PC-9 (cell line): ENCODE data around the gene MCTP2. TPM values are rescaled to one million over a fixed set of nuclear protein-coding genes. Genes with fewer than 3 reads are reported as not detected.

Experiments used
- BruUV-seq: library from RNA; stranded (reverse); fragments of 400-500 nt; replicated peaks from 2 replicates; lab custom pipeline; 2021; lab: Mats Ljungman, UMichigan
- CTCF ChIA-PET: fragments of 300-600 bp; sonication (Branson Sonifier 250); formaldehyde crosslinking; loops from one replicate; lab custom pipeline; 2022; ENCODE audit warnings: antibody characterized with exemption; lab: Charles Lee
- POLR2A ChIA-PET: fragments of 300-600 bp; sonication (Branson Sonifier 250); formaldehyde crosslinking; loops from one replicate; lab custom pipeline; 2022; ENCODE audit warnings: antibody characterized with exemption; ENCODE audit not compliant: unreplicated experiment; lab: Charles Lee
- DNase-seq, 2 experiments: peaks; one replicate each; pipeline versions ENCODE4 v3.0.0 to v3.0.0-alpha.2; 2015 to 2022; ENCODE audit warnings: mixed read lengths in 1 of 2
- H2AFZ ChIP-seq: fragments of 200-600 bp; sonication (generic); 2 replicates; pipeline ENCODE4 v1.8.1; 2017; ENCODE audit warnings: antibody characterized with exemption
- H3F3A ChIP-seq: fragments of 200-600 bp; sonication (generic); 2 replicates; pipeline ENCODE4 v1.8.1; 2017; ENCODE audit warnings: antibody characterized with exemption, mild to moderate bottlenecking, low read depth; ENCODE audit not compliant: insufficient read depth
- H3K27ac ChIP-seq: fragments of 200-600 bp; sonication (generic); 2 replicates; pipeline ENCODE4 v1.6.1; 2016; ENCODE audit warnings: mixed run types
- H3K27me3 ChIP-seq: fragments of 200-600 bp; sonication (generic); 2 replicates; pipeline ENCODE4 v1.6.1; 2016; ENCODE audit warnings: low read depth, mixed run types; ENCODE audit not compliant: insufficient read depth
- H3K36me3 ChIP-seq: fragments of 200-600 bp; sonication (generic); 2 replicates; pipeline ENCODE4 v1.6.1; 2016; ENCODE audit warnings: low read depth, mixed run types
- H3K4me1 ChIP-seq: fragments of 200-600 bp; sonication (generic); replicated peaks from 2 replicates; pipeline ENCODE4 v1.6.1; 2016; ENCODE audit warnings: mixed run types; ENCODE audit not compliant: insufficient read depth
- H3K4me2 ChIP-seq: fragments of 200-600 bp; sonication (generic); 2 replicates; pipeline ENCODE4 v1.6.1; 2017; ENCODE audit warnings: mixed run types
- H3K4me3 ChIP-seq: fragments of 200-600 bp; sonication (generic); 2 replicates; pipeline ENCODE4 v1.6.1; 2016; ENCODE audit warnings: mixed run types
- H3K79me2 ChIP-seq: fragments of 200-600 bp; sonication (generic); 2 replicates; pipeline ENCODE4 v1.6.1; 2017; ENCODE audit warnings: low read depth, mixed run types
- H3K9me2 ChIP-seq: fragments of 200-600 bp; sonication (generic); 2 replicates; pipeline ENCODE4 v1.8.1; 2017; ENCODE audit warnings: mild to moderate bottlenecking; ENCODE audit not compliant: insufficient read depth
- H3K9me3 ChIP-seq: fragments of 200-600 bp; sonication (generic); 2 replicates; pipeline ENCODE4 v1.8.1; 2016; ENCODE audit warnings: low read depth; ENCODE audit not compliant: insufficient read depth
- H4K20me1 ChIP-seq: fragments of 200-600 bp; sonication (generic); 2 replicates; pipeline ENCODE4 v1.8.1; 2017; ENCODE audit not compliant: insufficient read depth
- EZH2 ChIP-seq: fragments of 200-600 bp; sonication (generic); IDR thresholded peaks from 2 replicates; pipeline ENCODE4 v1.8.0; 2017; ENCODE audit warnings: antibody characterized with exemption, low read depth
- intact Hi-C: fragments of 100-400 bp; cut with micrococcal nuclease; formaldehyde crosslinking; loops from one replicate; pipeline ENCODE4 v1.10.0; 2022; ENCODE audit not compliant: unreplicated experiment
- total RNA-seq: library from RNA; stranded (reverse); gene quantifications from 2 replicates; pipeline ENCODE4 v1.2.3, GENCODE V29; 2021
- TF ChIP-seq, protein P1 (sequence below): fragments of 200-600 bp; sonication (generic); conservative IDR thresholded peaks from 2 replicates; pipeline ENCODE4 v1.6.1; 2017; ENCODE audit warnings: mixed run types, antibody characterized with exemption, mild to moderate bottlenecking, moderate library complexity

Gene MCTP2
- total RNA-seq, 1 experiment from 2014 or later, result 5.7 TPM

DNA sequence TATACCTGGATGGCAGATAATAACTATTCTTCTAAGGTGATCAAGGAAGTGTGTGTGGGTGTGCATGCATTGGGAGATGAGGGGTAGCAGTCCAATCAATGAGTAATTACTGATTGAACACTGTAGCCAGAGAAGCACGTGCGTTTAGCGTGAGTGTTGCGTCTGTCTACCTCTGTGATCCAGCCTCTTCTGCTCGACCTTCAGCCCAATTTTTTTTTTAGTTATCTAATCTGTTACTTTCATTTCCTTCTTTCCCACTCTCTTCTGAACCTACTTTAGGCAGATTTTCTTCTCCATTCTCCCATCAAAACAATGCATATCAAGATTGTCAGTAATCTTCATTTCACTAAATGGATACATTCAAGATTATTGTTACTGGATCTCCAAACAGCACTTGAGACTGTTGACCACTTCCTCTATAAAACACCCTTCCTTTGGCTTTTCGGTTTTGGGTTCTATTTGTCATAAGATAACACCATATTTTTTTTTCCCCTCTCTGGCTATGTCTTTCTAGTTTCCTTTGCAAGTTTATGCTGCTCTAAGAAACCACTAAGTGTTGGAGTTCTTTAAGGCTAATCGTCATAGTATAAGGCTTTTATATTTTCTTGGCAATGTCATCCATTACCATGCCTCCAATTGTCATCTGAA is 41.0 kb downstream of the MCTP2 start:
- no peaks in the 10 kb centered on the region for H3F3A ChIP-seq
- TF ChIP-seq EZH2, result no peak
- TF ChIP-seq, protein P1, sequence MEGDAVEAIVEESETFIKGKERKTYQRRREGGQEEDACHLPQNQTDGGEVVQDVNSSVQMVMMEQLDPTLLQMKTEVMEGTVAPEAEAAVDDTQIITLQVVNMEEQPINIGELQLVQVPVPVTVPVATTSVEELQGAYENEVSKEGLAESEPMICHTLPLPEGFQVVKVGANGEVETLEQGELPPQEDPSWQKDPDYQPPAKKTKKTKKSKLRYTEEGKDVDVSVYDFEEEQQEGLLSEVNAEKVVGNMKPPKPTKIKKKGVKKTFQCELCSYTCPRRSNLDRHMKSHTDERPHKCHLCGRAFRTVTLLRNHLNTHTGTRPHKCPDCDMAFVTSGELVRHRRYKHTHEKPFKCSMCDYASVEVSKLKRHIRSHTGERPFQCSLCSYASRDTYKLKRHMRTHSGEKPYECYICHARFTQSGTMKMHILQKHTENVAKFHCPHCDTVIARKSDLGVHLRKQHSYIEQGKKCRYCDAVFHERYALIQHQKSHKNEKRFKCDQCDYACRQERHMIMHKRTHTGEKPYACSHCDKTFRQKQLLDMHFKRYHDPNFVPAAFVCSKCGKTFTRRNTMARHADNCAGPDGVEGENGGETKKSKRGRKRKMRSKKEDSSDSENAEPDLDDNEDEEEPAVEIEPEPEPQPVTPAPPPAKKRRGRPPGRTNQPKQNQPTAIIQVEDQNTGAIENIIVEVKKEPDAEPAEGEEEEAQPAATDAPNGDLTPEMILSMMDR, result no peak
- intact Hi-C loops, result no loop called here
- BruUV-seq, result no TSS peak
- CTCF ChIA-PET, result no interaction called here
- no peak overlapping the region for H3K4me2 ChIP-seq
- H3K27me3 ChIP-seq, result no peaks in the 10 kb centered on the region
- H3K4me3 ChIP-seq, result no peak overlapping the region
- DNase-seq, result no peak
- no peaks in the 10 kb centered on the region for H3K36me3 ChIP-seq
- H3K4me1 ChIP-seq, result no peaks in the 10 kb centered on the region
- POLR2A ChIA-PET, result no interaction called here
- H3K9me2 ChIP-seq, result no peaks in the 10 kb centered on the region
- H3K79me2 ChIP-seq, result no peaks in the 10 kb centered on the region
- no peak overlapping the region for H2AFZ ChIP-seq
- H3K27ac ChIP-seq, result no peak overlapping the region
- no peaks in the 10 kb centered on the region for H3K9me3 ChIP-seq
- H4K20me1 ChIP-seq, result no peaks in the 10 kb centered on the region; the same call in 1 of the 2 replicates

GRCh38 chr15:94273826-94274225 is 42.5 kb downstream of the MCTP2 start:
- Histone ChIP-seq H3K4me2 (no peak overlapping the region), H3K4me1 (no peaks in the 10 kb centered on the region), H3K4me3 (no peak overlapping the region), H3K27ac (no peak overlapping the region), H2AFZ (no peak overlapping the region), H3K79me2 (no peaks in the 10 kb centered on the region), H4K20me1 (no peaks in the 10 kb centered on the region; the same call in 1 of the 2 replicates), H3K9me2 (no peaks in the 10 kb centered on the region), H3F3A (no peaks in the 10 kb centered on the region), H3K36me3 (no peaks in the 10 kb centered on the region), H3K27me3 (no peaks in the 10 kb centered on the region), H3K9me3 (no peaks in the 10 kb centered on the region)
- no peak for DNase-seq
- POLR2A ChIA-PET, result no interaction called here
- no TSS peak for BruUV-seq
- intact Hi-C loops, result no loop called here
- TF ChIP-seq, protein P1, result no peak
- no peak for TF ChIP-seq EZH2
- CTCF ChIA-PET, result no interaction called here

GRCh38 chr15:94274745-94275144 is 43.4 kb downstream of the MCTP2 start:
- no TSS peak for BruUV-seq
- no peaks in the 10 kb centered on the region for H3K27me3 ChIP-seq
- no peaks in the 10 kb centered on the region for H3K9me3 ChIP-seq
- TF ChIP-seq EZH2, result no peak
- TF ChIP-seq, protein P1, result no peak
- no peaks in the 10 kb centered on the region for H3F3A ChIP-seq
- ChIA-PET CTCF (no interaction called here), POLR2A (no interaction called here)
- H4K20me1 ChIP-seq, result no peaks in the 10 kb centered on the region; the same call in 1 of the 2 replicates
- no peaks in the 10 kb centered on the region for H3K36me3 ChIP-seq
- no peaks in the 10 kb centered on the region for H3K9me2 ChIP-seq
- H3K4me2 ChIP-seq, result no peak overlapping the region
- H2AFZ ChIP-seq, result no peak overlapping the region
- no peaks in the 10 kb centered on the region for H3K4me1 ChIP-seq
- no peak for DNase-seq
- intact Hi-C loops, result no loop called here
- H3K79me2 ChIP-seq, result no peaks in the 10 kb centered on the region
- no peak overlapping the region for H3K4me3 ChIP-seq
- no peak overlapping the region for H3K27ac ChIP-seq
